Endothelial cell (in vitro differentiated cells): ENCODE results near the gene ATP6V0E2. TPM values are rescaled to one million over a fixed set of nuclear protein-coding genes. Genes with fewer than 3 reads are reported as not detected.

Source experiments
- DNase-seq: peaks from one replicate; pipeline ENCODE4 v3.0.0; 2021; ENCODE audit warnings: low spot score
- H3K27ac Mint-ChIP-seq: one replicate; pipeline ENCODE4 v1.8.0; 2021; ENCODE audit warnings: mixed read lengths, inconsistent platforms; ENCODE audit not compliant: unreplicated experiment
- H3K27me3 Mint-ChIP-seq: one replicate; pipeline ENCODE4 v1.8.0; 2021; ENCODE audit warnings: mild to moderate bottlenecking, moderate library complexity, mixed read lengths, inconsistent platforms; ENCODE audit not compliant: unreplicated experiment
- H3K36me3 Mint-ChIP-seq: one replicate; pipeline ENCODE4 v1.8.0; 2021; ENCODE audit warnings: mild to moderate bottlenecking, low read depth, mixed read lengths, inconsistent platforms; ENCODE audit not compliant: unreplicated experiment
- H3K4me1 Mint-ChIP-seq: one replicate; pipeline ENCODE4 v1.8.0; 2021; ENCODE audit warnings: mild to moderate bottlenecking, mixed read lengths, inconsistent platforms; ENCODE audit not compliant: unreplicated experiment
- H3K4me3 Mint-ChIP-seq: one replicate; pipeline ENCODE4 v1.8.0; 2021; ENCODE audit warnings: mild to moderate bottlenecking, mixed read lengths, inconsistent platforms; ENCODE audit not compliant: unreplicated experiment
- H3K9me3 Mint-ChIP-seq: one replicate; pipeline ENCODE4 v1.8.0; 2021; ENCODE audit warnings: mixed read lengths, inconsistent platforms; ENCODE audit not compliant: unreplicated experiment
- CTCF ChIP-seq: fragments of 200-600 bp; sonication (generic); IDR thresholded peaks from one replicate; pipeline ENCODE4 v1.5.0; 2021; ENCODE audit warnings: antibody characterized with exemption; ENCODE audit not compliant: unreplicated experiment
- long read RNA-seq: library from polyadenylated mRNA; unstranded; transcript quantifications from one replicate; pipeline ENCODE4 v2.0.0, GENCODE V29; 2020; ENCODE audit not compliant: unreplicated experiment
- total RNA-seq: library from RNA; stranded (reverse); fragmentation: NEBNext Ultra II Directional; extraction: Animal tissue kit (Norgen Biotek cat#: 25700); gene quantifications from one replicate; pipeline ENCODE4 v1.2.1, GENCODE V29; 2021; ENCODE audit not compliant: unreplicated experiment

The ATP6V0E2 gene
- 18.5 TPM for total RNA-seq
- long read RNA-seq, transcript ATP6V0E2-203 (4 exons, 2,722 nt), result major isoform, 37 of 44 reads
- long read RNA-seq, partial matches to known transcripts, result 0 of 44 reads
- long read RNA-seq, other reads (novel, unspliced or antisense), result 1 of 44 reads

- no peak within 1 kb of the TSS for H3K27ac Mint-ChIP-seq
These were observed at the start of gene ATP6V0E2 for GRCh38 chr7:149873074-149873969. TSS of gene ATP6V0E2 (plus strand) at chr7:149873969. CDS start at chr7:149874066, 97 bp downstream.

GRCh38 chr7:149824301-149824741 is 49.4 kb upstream of the ATP6V0E2 start:
- Mint-ChIP-seq H3K4me1 (no peaks in the 10 kb centered on the region), H3K36me3 (no peaks in the 10 kb centered on the region), H3K9me3 (no peaks in the 10 kb centered on the region), H3K4me3 (no peak overlapping the region), H3K27me3 (peaks cover 9% of the 10 kb centered on the region), H3K27ac (no peak overlapping the region)
- no peak for TF ChIP-seq CTCF
- no peak for DNase-seq

More at GRCh38 chr7:149873074-149873969, at the start of gene ATP6V0E2:
- Mint-ChIP-seq H3K4me3 (peak within 1 kb of the TSS; percentile 85), H3K27me3 (peaks cover 13% of the 10 kb centered on the region), H3K9me3 (no peaks in the 10 kb centered on the region), H3K4me1 (peaks cover 32% of the 10 kb centered on the region), H3K36me3 (peaks cover 14% of the 10 kb centered on the region)
- peak; percentile 89 for DNase-seq
- no peak for TF ChIP-seq CTCF

GRCh38 chr7:149824748-149825566 is 48.8 kb upstream of the ATP6V0E2 start:
- TF ChIP-seq CTCF, result no peak
- Mint-ChIP-seq H3K27me3 (peaks cover 9% of the 10 kb centered on the region), H3K4me3 (no peak overlapping the region), H3K27ac (no peak overlapping the region), H3K9me3 (no peaks in the 10 kb centered on the region), H3K4me1 (no peaks in the 10 kb centered on the region), H3K36me3 (no peaks in the 10 kb centered on the region)
- no peak for DNase-seq

- H3K4me3 Mint-ChIP-seq, result no peak overlapping the region
These were observed 48.0 kb upstream of the ATP6V0E2 start for GRCh38 chr7:149825567-149826343.

More at GRCh38 chr7:149825567-149826343, 48.0 kb upstream of the ATP6V0E2 start:
- Mint-ChIP-seq H3K36me3 (no peaks in the 10 kb centered on the region), H3K27me3 (peaks cover 9% of the 10 kb centered on the region), H3K4me1 (no peaks in the 10 kb centered on the region), H3K9me3 (no peaks in the 10 kb centered on the region), H3K27ac (no peak overlapping the region)
- no peak for DNase-seq
- TF ChIP-seq CTCF, result no peak
